Lower leg skin (tissue), 3 donors: ENCODE data around the gene ARFGAP3.
A peak's percentile ranks its signal among the peaks of the same experiment; 100 is the strongest.

ENCODE experiments used
- POLR2A ChIP-seq, 2 donors: fragments of 450-650 bp; IDR thresholded peaks; one replicate each; pipeline ENCODE4 v1.6.1; 2016 to 2017; ENCODE audit warnings: antibody characterized with exemption in 2 of 2, mild to moderate bottlenecking in 1 of 2, moderate library complexity in 1 of 2
- TF ChIP-seq, protein P1 (sequence below), 3 donors: fragments of 450-650 bp; IDR thresholded peaks; one replicate each; pipeline ENCODE4 v1.5.1; 2016; ENCODE audit warnings: antibody characterized with exemption in 3 of 3, mild to moderate bottlenecking in 3 of 3, moderate library complexity in 2 of 3

GRCh38 chr22:42780070-42780540 is 77.0 kb downstream of the ARFGAP3 start:
- TF ChIP-seq POLR2A (IDR thresholded peaks at IDR 0.05) = no peak
- TF ChIP-seq, protein P1, sequence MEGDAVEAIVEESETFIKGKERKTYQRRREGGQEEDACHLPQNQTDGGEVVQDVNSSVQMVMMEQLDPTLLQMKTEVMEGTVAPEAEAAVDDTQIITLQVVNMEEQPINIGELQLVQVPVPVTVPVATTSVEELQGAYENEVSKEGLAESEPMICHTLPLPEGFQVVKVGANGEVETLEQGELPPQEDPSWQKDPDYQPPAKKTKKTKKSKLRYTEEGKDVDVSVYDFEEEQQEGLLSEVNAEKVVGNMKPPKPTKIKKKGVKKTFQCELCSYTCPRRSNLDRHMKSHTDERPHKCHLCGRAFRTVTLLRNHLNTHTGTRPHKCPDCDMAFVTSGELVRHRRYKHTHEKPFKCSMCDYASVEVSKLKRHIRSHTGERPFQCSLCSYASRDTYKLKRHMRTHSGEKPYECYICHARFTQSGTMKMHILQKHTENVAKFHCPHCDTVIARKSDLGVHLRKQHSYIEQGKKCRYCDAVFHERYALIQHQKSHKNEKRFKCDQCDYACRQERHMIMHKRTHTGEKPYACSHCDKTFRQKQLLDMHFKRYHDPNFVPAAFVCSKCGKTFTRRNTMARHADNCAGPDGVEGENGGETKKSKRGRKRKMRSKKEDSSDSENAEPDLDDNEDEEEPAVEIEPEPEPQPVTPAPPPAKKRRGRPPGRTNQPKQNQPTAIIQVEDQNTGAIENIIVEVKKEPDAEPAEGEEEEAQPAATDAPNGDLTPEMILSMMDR (IDR thresholded peaks at IDR 0.05) = peak in 1 of 3 donors; percentile 88
